H9 (cell line): ENCODE measurements around the gene VOPP1. TPM values are rescaled to one million over a fixed set of nuclear protein-coding genes. Genes with fewer than 3 reads are reported as not detected.

ENCODE experiments used
- DNase-seq: peaks from one replicate; pipeline ENCODE4 v3.0.0-alpha.2; 2017
- H2AFZ ChIP-seq: one replicate; pipeline ENCODE4 v1.6.1; 2013; ENCODE audit warnings: mild to moderate bottlenecking, low read length, control low read depth, moderate library complexity
- H2AK5ac ChIP-seq: 2 replicates; pipeline ENCODE4 v1.6.1; 2013; ENCODE audit warnings: low read length, control low read depth, mixed read lengths; ENCODE audit not compliant: insufficient read length
- H2BK120ac ChIP-seq: one replicate; pipeline ENCODE4 v1.6.1; 2013; ENCODE audit warnings: low read depth, mild to moderate bottlenecking, low read length, control low read depth, inconsistent platforms; ENCODE audit not compliant: poor library complexity, severe bottlenecking
- H2BK12ac ChIP-seq: 2 replicates; pipeline ENCODE4 v1.6.1; 2013; ENCODE audit warnings: low read length, control low read depth, mixed read lengths, low read depth; ENCODE audit not compliant: insufficient read length
- H2BK15ac ChIP-seq: 2 replicates; pipeline ENCODE4 v1.6.1; 2013; ENCODE audit warnings: low read depth, low read length, control low read depth
- H2BK20ac ChIP-seq: one replicate; pipeline ENCODE4 v1.6.1; 2013; ENCODE audit warnings: low read depth, mild to moderate bottlenecking, low read length, control low read depth, inconsistent platforms; ENCODE audit not compliant: poor library complexity, severe bottlenecking
- H2BK5ac ChIP-seq: 2 replicates; pipeline ENCODE4 v1.6.1; 2013; ENCODE audit warnings: low read length, control low read depth, mixed read lengths; ENCODE audit not compliant: insufficient read length
- H3K14ac ChIP-seq: 2 replicates; pipeline ENCODE4 v1.6.1; 2013; ENCODE audit warnings: low read length, control low read depth; ENCODE audit not compliant: insufficient read depth
- H3K18ac ChIP-seq: 2 replicates; pipeline ENCODE4 v1.6.1; 2013; ENCODE audit warnings: low read depth, mild to moderate bottlenecking, mixed read lengths, low read length, control low read depth; ENCODE audit not compliant: insufficient read length
- H3K23ac ChIP-seq: 2 replicates; pipeline ENCODE4 v1.6.1; 2013; ENCODE audit warnings: low read length, control low read depth, mixed read lengths, low read depth; ENCODE audit not compliant: insufficient read length
- H3K23me2 ChIP-seq: 2 replicates; pipeline ENCODE4 v1.6.1; 2013; ENCODE audit warnings: low read depth, mild to moderate bottlenecking, mixed read lengths, low read length, control low read depth; ENCODE audit not compliant: insufficient read length, poor library complexity, severe bottlenecking
- H3K27ac ChIP-seq: 2 replicates; pipeline ENCODE4 v1.5.1; 2013; ENCODE audit warnings: low read length, control low read depth, mixed read lengths, low read depth; ENCODE audit not compliant: insufficient read length
- H3K27me3 ChIP-seq: 2 replicates; pipeline ENCODE4 v1.6.1; 2013; ENCODE audit warnings: low read length, control low read depth, inconsistent platforms; ENCODE audit not compliant: insufficient read depth
- H3K4ac ChIP-seq: 2 replicates; pipeline ENCODE4 v1.6.1; 2013; ENCODE audit warnings: low read depth, mild to moderate bottlenecking, control low read depth, inconsistent platforms, low read length, moderate library complexity
- H3K4me1 ChIP-seq: 2 replicates; pipeline ENCODE4 v1.6.1; 2013; ENCODE audit warnings: low read length, control low read depth, inconsistent platforms; ENCODE audit not compliant: insufficient read depth
- H3K4me2 ChIP-seq: 2 replicates; pipeline ENCODE4 v1.6.1; 2013; ENCODE audit warnings: low read length, control low read depth, mixed read lengths; ENCODE audit not compliant: insufficient read length, insufficient read depth
- H3K56ac ChIP-seq: 2 replicates; pipeline ENCODE4 v1.6.1; 2013; ENCODE audit warnings: low read depth, mild to moderate bottlenecking, mixed read lengths, low read length, control low read depth; ENCODE audit not compliant: insufficient read length
- H3K79me1 ChIP-seq: 2 replicates; pipeline ENCODE4 v1.6.1; 2013; ENCODE audit warnings: low read depth, mild to moderate bottlenecking, moderate library complexity, low read length, control low read depth, inconsistent platforms; ENCODE audit not compliant: insufficient read depth, poor library complexity, severe bottlenecking
- H3K79me2 ChIP-seq: 2 replicates; pipeline ENCODE4 v1.6.1; 2013; ENCODE audit warnings: low read length, control low read depth, inconsistent platforms; ENCODE audit not compliant: insufficient read depth
- H3K9ac ChIP-seq: 2 replicates; pipeline ENCODE4 v1.6.1; 2013; ENCODE audit warnings: low read length, control low read depth, mixed read lengths; ENCODE audit not compliant: insufficient read length; ENCODE audit errors: extremely low read depth
- H3K9me3 ChIP-seq: one replicate; pipeline ENCODE4 v1.6.1; 2013; ENCODE audit warnings: low read depth, low read length, inconsistent platforms; ENCODE audit not compliant: control insufficient read depth
- H3T11ph ChIP-seq: one replicate; pipeline ENCODE4 v1.6.1; 2013; ENCODE audit warnings: mild to moderate bottlenecking, low read length, control low read depth, inconsistent platforms
- H4K20me1 ChIP-seq: one replicate; pipeline ENCODE4 v1.6.1; 2013; ENCODE audit not compliant: control insufficient read depth, insufficient read length, insufficient read depth
- H4K5ac ChIP-seq: 2 replicates; pipeline ENCODE4 v1.6.1; 2013; ENCODE audit warnings: low read depth, mild to moderate bottlenecking, mixed read lengths, low read length, control low read depth; ENCODE audit not compliant: insufficient read length
- H4K8ac ChIP-seq: replicated peaks from 2 replicates; pipeline ENCODE4 v1.6.1; 2013; ENCODE audit warnings: low read length, control low read depth, mixed read lengths, low read depth; ENCODE audit not compliant: insufficient read length
- H4K91ac ChIP-seq: 2 replicates; pipeline ENCODE4 v1.6.1; 2013; ENCODE audit warnings: low read depth, mild to moderate bottlenecking, moderate library complexity, mixed read lengths, low read length, control low read depth; ENCODE audit not compliant: insufficient read length
- H3K27ac Mint-ChIP-seq, 3 experiments: 2 replicates in 2 of 3; 3 replicates in 1 of 3; pipeline ENCODE4 v1.8.0; 2020 to 2021; ENCODE audit warnings: mixed read lengths in 3 of 3, mild to moderate bottlenecking in 1 of 3, moderate library complexity in 1 of 3
- H3K27me3 Mint-ChIP-seq: 2 replicates; pipeline ENCODE4 v1.8.0; 2021; ENCODE audit warnings: low read depth, mild to moderate bottlenecking, moderate library complexity, mixed read lengths
- H3K36me3 Mint-ChIP-seq, 3 experiments: 2 replicates in 2 of 3; 3 replicates in 1 of 3; pipeline ENCODE4 v1.8.0; 2020 to 2021; ENCODE audit warnings: low read depth in 3 of 3, mixed read lengths in 3 of 3; ENCODE audit not compliant: insufficient read depth in 1 of 3
- H3K4me1 Mint-ChIP-seq, 2 experiments: 2 replicates each; pipeline ENCODE4 v1.8.0; 2020; ENCODE audit warnings: mixed read lengths in 2 of 2
- H3K4me3 Mint-ChIP-seq, 2 experiments: 2 replicates in 1 of 2; 3 replicates in 1 of 2; pipeline ENCODE4 v1.8.0; 2020 to 2021; ENCODE audit warnings: mild to moderate bottlenecking in 2 of 2, mixed read lengths in 2 of 2, moderate library complexity in 1 of 2
- H3K9me3 Mint-ChIP-seq, 2 experiments: 2 replicates in 1 of 2; 3 replicates in 1 of 2; pipeline ENCODE4 v1.8.0; 2020; ENCODE audit warnings: mild to moderate bottlenecking in 2 of 2, mixed read lengths in 2 of 2, moderate library complexity in 1 of 2
- CTCF ChIP-seq: fragments of 200-600 bp; sonication (generic); conservative IDR thresholded peaks from 3 replicates; pipeline ENCODE4 v1.8.0; 2021; ENCODE audit warnings: antibody characterized with exemption, mild to moderate bottlenecking
- WGBS: extraction: QIAGEN DNeasy Blood & Tissue Kit; methylation state at CpG from one replicate; pipeline ENCODE4 v1.1.7; 2013; ENCODE audit warnings: missing lambda C conversion rate, low lambda C conversion rate, mixed read lengths; ENCODE audit not compliant: insufficient read length; ENCODE audit errors: extremely low coverage; 5-methylcytosine and 5-hydroxymethylcytosine counted together
- total RNA-seq: library from RNA; stranded (reverse); gene quantifications from 2 replicates; pipeline ENCODE4 v1.2.1, GENCODE V29; 2021

The VOPP1 gene
- total RNA-seq, 1 experiment from 2014 or later = 55.7 TPM

GRCh38 chr7:55517191-55517633, 55.1 kb downstream of the VOPP1 start:
- H3K56ac ChIP-seq = no peak overlapping the region
- no peak overlapping the region for H3K23ac ChIP-seq
- no peaks in the 10 kb centered on the region for H3K9me3 ChIP-seq
- H4K20me1 ChIP-seq = no peaks in the 10 kb centered on the region
- no peak overlapping the region for H2BK20ac ChIP-seq
- H4K8ac ChIP-seq = no peak overlapping the region
- H2BK15ac ChIP-seq = no peak overlapping the region
- H2AFZ ChIP-seq = no peak overlapping the region
- H3K4ac ChIP-seq = no peak overlapping the region
- H3K9ac ChIP-seq = no peak overlapping the region
- no peak overlapping the region for H4K5ac ChIP-seq
- H3T11ph ChIP-seq = no peak overlapping the region
- no peak overlapping the region for H2BK5ac ChIP-seq
- H2BK120ac ChIP-seq = no peak overlapping the region
- H3K27ac ChIP-seq = no peak overlapping the region
- no peak overlapping the region for H4K91ac ChIP-seq
- WGBS = no CpG with 5 or more reads among the region's 12 CpGs
- H3K27me3 ChIP-seq = no peaks in the 10 kb centered on the region
- Mint-ChIP-seq H3K27me3 (no peaks in the 10 kb centered on the region), H3K4me1 (peaks cover 30 to 36% of the 10 kb centered on the region in 2 experiments), H3K36me3 (peaks cover 14 to 43% (median 26%) of the 10 kb centered on the region in 3 experiments; a peak in 6 of 7 replicates), H3K4me3 (no peak overlapping the region), H3K9me3 (no peaks in the 10 kb centered on the region), H3K27ac (peak overlapping the region in 1 of 3 experiments; percentile 74; a peak in 1 of 7 replicates)
- no peaks in the 10 kb centered on the region for H3K79me1 ChIP-seq
- H3K18ac ChIP-seq = no peak overlapping the region
- H2AK5ac ChIP-seq = no peak overlapping the region
- H3K4me1 ChIP-seq = peaks cover 2% of the 10 kb centered on the region; the same call in 1 of the 2 replicates
- H3K23me2 ChIP-seq = no peaks in the 10 kb centered on the region
- no peak overlapping the region for H3K14ac ChIP-seq
- no peaks in the 10 kb centered on the region for H3K79me2 ChIP-seq
- no peak overlapping the region for H3K4me2 ChIP-seq
- H2BK12ac ChIP-seq = no peak overlapping the region
- no peak for DNase-seq
- TF ChIP-seq CTCF = no peak
